Fibroblast of upper back skin (primary cell): Measurements from ENCODE around the gene SRP68.
"Not testable (repeated sequence)": the region's sequence is repeated elsewhere in the genome, so short reads cannot be mapped to it uniquely, and the experiment has no call there.

Experiments used
- DNase-seq: peaks from one replicate; pipeline ENCODE4 v3.0.0-alpha.2; 2013

Gene SRP68

GRCh38 chr17:76076765-76077583 is 4.7 kb upstream of the SRP68 start:
- DNase-seq, result no peak

- no peak for DNase-seq
Observed at GRCh38 chr17:76076146-76076764, 3.9 kb upstream of the SRP68 start.

- no peak for DNase-seq
Observed at GRCh38 chr17:76075364-76076145, 3.2 kb upstream of the SRP68 start.

GRCh38 chr17:76074390-76075363 is 2.4 kb upstream of the SRP68 start, which contains the start of gene GALR2:
Gene GALR2 (plus strand): TSS chr17:76074781. CDS start chr17:76074884, 103 bp downstream.
- DNase-seq, result no peak

- no peak for DNase-seq
Observed at GRCh38 chr17:76071531-76072147, 678 bp downstream of the SRP68 start.

GRCh38 chr17:76065775-76066174 is 6.5 kb downstream of the SRP68 start:
- DNase-seq, result no peak

- no peak for DNase-seq
Observed at GRCh38 chr17:76063875-76064546, 8.3 kb downstream of the SRP68 start.

- DNase-seq, result not testable (repeated sequence)
Observed at GRCh38 chr17:76058264-76058663, 14.1 kb downstream of the SRP68 start.

- DNase-seq, result no peak
Observed at GRCh38 chr17:76056882-76057281, 15.4 kb downstream of the SRP68 start.

GRCh38 chr17:76054112-76054476 is 18.2 kb downstream of the SRP68 start:
- DNase-seq, result no peak

GRCh38 chr17:76053246-76054111 is 18.8 kb downstream of the SRP68 start:
- no peak for DNase-seq

GRCh38 chr17:76051561-76051960 is 20.8 kb downstream of the SRP68 start:
- no peak for DNase-seq

- no peak for DNase-seq
Observed at GRCh38 chr17:76050538-76051467, 21.5 kb downstream of the SRP68 start.

- no peak for DNase-seq
Observed at GRCh38 chr17:76049836-76050537, 22.3 kb downstream of the SRP68 start.

GRCh38 chr17:76049239-76049638 is 23.1 kb downstream of the SRP68 start:
- DNase-seq, result no peak

- no peak for DNase-seq
Observed at GRCh38 chr17:76048711-76049110, 23.6 kb downstream of the SRP68 start.

- no peak for DNase-seq
Observed at GRCh38 chr17:76048025-76048605, 24.2 kb downstream of the SRP68 start.

GRCh38 chr17:76046064-76046463 is 26.3 kb downstream of the SRP68 start:
- DNase-seq, result no peak
